SU-DHL-6 (cell line): ENCODE data around the gene ZNF185.

Experiments
- H2AFZ ChIP-seq: fragments of 200-600 bp; sonication (generic); 2 replicates; pipeline ENCODE4 v1.6.1; 2014; ENCODE audit warnings: low read depth, mild to moderate bottlenecking, moderate library complexity, mixed read lengths, antibody characterized with exemption, low read length; ENCODE audit not compliant: severe bottlenecking
- H3F3A ChIP-seq: fragments of 200-600 bp; shearing (Covaris generic); 2 replicates; pipeline ENCODE4 v1.6.0; 2016; ENCODE audit warnings: antibody characterized with exemption, mild to moderate bottlenecking; ENCODE audit not compliant: insufficient read depth
- H3K27ac ChIP-seq: fragments of 200-600 bp; sonication (generic); 2 replicates; pipeline ENCODE4 v1.5.1; 2016; ENCODE audit warnings: low read depth, mild to moderate bottlenecking, low read length, moderate library complexity, mixed read lengths
- H3K27me3 ChIP-seq: fragments of 200-600 bp; sonication (generic), shearing (Covaris generic); 2 replicates; pipeline ENCODE4 v1.6.0; 2014; ENCODE audit warnings: mild to moderate bottlenecking, low read length
- H3K36me3 ChIP-seq: fragments of 200-600 bp; sonication (generic); 2 replicates; pipeline ENCODE4 v1.6.1; 2014; ENCODE audit warnings: mild to moderate bottlenecking, low read length, mixed read lengths
- H3K4me2 ChIP-seq: fragments of 300-600, 200-600 bp; shearing (Covaris generic), sonication (generic); 2 replicates; pipeline ENCODE4 v1.6.0; 2014; ENCODE audit warnings: low read length, low read depth, mild to moderate bottlenecking; ENCODE audit not compliant: poor library complexity, severe bottlenecking
- H3K4me3 ChIP-seq: fragments of 200-600 bp; sonication (generic); 2 replicates; pipeline ENCODE4 v1.5.1; 2014; ENCODE audit warnings: antibody characterized with exemption, low read length, mild to moderate bottlenecking, mixed read lengths; ENCODE audit not compliant: insufficient read depth, poor library complexity, severe bottlenecking
- H3K79me2 ChIP-seq: fragments of 200-600 bp; sonication (generic); 2 replicates; pipeline ENCODE4 v1.6.1; 2014; ENCODE audit warnings: mild to moderate bottlenecking, low read length, moderate library complexity; ENCODE audit not compliant: insufficient read depth
- H3K9ac ChIP-seq: fragments of 200-600 bp; sonication (generic); 2 replicates; pipeline ENCODE4 v1.7.0; 2014; ENCODE audit warnings: mild to moderate bottlenecking, low read length
- H3K9me2 ChIP-seq: fragments of 200-600 bp; sonication (generic); replicated peaks from 2 replicates; pipeline ENCODE4 v1.6.1; 2014; ENCODE audit warnings: low read length; ENCODE audit not compliant: insufficient read depth
- H3K9me3 ChIP-seq: fragments of 200-600 bp; sonication (generic); 2 replicates; pipeline ENCODE4 v1.6.1; 2014; ENCODE audit warnings: low read length, mixed read lengths; ENCODE audit not compliant: insufficient read depth
- H4K20me1 ChIP-seq: fragments of 200-600 bp; sonication (generic); 2 replicates; pipeline ENCODE4 v1.6.1; 2014; ENCODE audit warnings: low read depth, mild to moderate bottlenecking, antibody characterized with exemption, low read length, moderate library complexity, mixed read lengths
- EZH2phosphoT487 ChIP-seq: fragments of 200-600 bp; sonication (generic), shearing (Covaris generic); conservative IDR thresholded peaks from 2 replicates; pipeline ENCODE4 v1.6.1; 2018; ENCODE audit warnings: mild to moderate bottlenecking, antibody characterized with exemption, low read length, moderate library complexity, mixed read lengths
- TF ChIP-seq, protein P1 (sequence below): fragments of 200-600 bp; sonication (generic); IDR thresholded peaks from one replicate; pipeline ENCODE4 v1.5.1; 2017; ENCODE audit warnings: antibody characterized with exemption, mild to moderate bottlenecking, low read length, moderate library complexity; ENCODE audit not compliant: insufficient read depth, poor library complexity, severe bottlenecking

ZNF185 gene

DNA sequence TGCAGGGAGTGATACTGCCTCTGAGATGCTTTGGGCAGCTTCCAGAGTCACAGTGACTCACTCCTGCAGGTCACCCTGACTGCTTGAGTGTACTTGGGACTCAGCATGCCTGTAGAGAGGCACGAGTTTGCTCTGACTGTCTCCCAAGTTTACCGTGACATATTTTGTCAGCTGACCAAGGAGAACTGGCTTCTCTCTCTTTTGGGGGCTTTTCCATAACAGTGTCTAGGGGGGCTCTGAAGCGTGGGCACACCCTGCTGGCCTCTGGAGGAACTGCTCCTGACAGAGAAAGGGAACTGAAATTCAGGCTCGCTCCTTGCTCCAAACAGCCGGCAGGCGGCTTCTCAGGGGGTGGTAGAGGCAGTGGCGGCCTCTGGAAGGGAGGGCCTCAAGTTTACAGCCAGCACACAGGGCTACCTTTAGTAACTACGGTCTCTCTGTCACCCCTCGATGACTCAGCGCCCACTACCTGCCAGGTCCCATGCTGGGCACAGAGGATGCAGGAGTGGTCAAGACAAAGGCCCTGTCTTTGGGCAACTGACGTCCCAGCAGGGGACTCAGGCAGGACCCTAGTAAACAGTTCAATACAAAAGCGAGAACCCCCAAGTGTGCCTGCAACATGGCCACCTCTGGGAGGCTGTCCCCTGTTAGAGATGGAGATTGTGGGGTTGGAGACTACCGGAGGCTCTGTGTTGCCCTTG is 17.8 kb downstream of the ZNF185 start:
- no peaks in the 10 kb centered on the region for H3K79me2 ChIP-seq
- no peak overlapping the region for H3K4me3 ChIP-seq
- no peaks in the 10 kb centered on the region for H3K9me2 ChIP-seq
- H3K9me3 ChIP-seq, result no peaks in the 10 kb centered on the region
- H3K4me2 ChIP-seq, result no peak overlapping the region
- H4K20me1 ChIP-seq, result no peaks in the 10 kb centered on the region
- no peak overlapping the region for H3K27ac ChIP-seq
- TF ChIP-seq EZH2phosphoT487, result no peak
- TF ChIP-seq, protein P1, sequence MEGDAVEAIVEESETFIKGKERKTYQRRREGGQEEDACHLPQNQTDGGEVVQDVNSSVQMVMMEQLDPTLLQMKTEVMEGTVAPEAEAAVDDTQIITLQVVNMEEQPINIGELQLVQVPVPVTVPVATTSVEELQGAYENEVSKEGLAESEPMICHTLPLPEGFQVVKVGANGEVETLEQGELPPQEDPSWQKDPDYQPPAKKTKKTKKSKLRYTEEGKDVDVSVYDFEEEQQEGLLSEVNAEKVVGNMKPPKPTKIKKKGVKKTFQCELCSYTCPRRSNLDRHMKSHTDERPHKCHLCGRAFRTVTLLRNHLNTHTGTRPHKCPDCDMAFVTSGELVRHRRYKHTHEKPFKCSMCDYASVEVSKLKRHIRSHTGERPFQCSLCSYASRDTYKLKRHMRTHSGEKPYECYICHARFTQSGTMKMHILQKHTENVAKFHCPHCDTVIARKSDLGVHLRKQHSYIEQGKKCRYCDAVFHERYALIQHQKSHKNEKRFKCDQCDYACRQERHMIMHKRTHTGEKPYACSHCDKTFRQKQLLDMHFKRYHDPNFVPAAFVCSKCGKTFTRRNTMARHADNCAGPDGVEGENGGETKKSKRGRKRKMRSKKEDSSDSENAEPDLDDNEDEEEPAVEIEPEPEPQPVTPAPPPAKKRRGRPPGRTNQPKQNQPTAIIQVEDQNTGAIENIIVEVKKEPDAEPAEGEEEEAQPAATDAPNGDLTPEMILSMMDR, result peak; percentile 68
- no peaks in the 10 kb centered on the region for H3K27me3 ChIP-seq
- H3K36me3 ChIP-seq, result no peaks in the 10 kb centered on the region
- H3F3A ChIP-seq, result no peaks in the 10 kb centered on the region
- no peak overlapping the region for H2AFZ ChIP-seq
- H3K9ac ChIP-seq, result no peak overlapping the region

DNA sequence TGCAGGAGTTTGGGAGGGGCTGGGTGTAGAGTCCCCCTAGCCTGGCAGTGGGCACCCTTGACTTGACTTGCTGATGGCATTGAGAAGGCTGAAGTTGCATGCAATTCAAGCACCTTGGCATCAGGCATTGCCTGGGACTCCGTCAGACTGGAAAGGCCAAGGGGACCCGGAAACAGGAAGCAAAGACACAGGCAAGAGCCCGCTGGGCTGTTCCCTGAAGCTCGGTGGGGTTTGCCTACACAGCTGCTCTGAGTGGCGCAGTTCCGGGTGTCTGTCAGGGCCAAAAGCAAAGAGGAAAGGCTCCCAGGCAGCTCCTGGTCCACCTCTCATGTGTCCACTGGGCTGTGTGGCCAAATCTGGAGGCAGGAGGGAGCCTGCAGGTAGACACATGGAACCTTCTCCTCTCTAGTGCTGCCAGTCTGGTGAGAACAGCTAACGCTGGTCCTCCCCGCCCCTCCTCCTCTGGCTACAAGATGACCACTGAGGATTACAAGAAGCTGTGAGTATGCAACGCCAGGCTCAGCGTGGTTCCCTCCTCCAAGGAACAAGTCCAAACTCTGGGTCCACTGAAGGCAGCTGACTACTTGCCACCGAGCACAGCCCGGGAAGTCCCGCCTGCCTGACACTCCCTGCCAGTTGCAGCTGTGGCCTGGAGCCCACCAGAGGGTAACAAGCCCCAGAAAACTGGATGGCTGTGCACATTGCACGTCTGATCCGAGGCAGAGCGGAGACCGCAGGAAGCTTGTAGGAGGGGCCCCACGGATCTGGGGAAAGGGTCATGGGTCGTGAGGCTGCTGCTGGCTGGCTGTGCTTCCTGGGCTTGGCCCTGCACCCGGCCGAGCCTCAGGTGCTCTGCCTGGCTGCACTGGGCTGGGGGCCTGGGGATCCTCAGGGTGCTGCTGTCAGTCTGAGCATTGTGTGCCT is 20.1 kb downstream of the ZNF185 start:
- no peak overlapping the region for H3K27ac ChIP-seq
- H3K4me2 ChIP-seq, result no peak overlapping the region
- no peaks in the 10 kb centered on the region for H4K20me1 ChIP-seq
- no peak overlapping the region for H3K4me3 ChIP-seq
- H3F3A ChIP-seq, result no peaks in the 10 kb centered on the region
- H3K36me3 ChIP-seq, result no peaks in the 10 kb centered on the region
- no peak overlapping the region for H3K9ac ChIP-seq
- H3K9me3 ChIP-seq, result no peaks in the 10 kb centered on the region
- no peaks in the 10 kb centered on the region for H3K9me2 ChIP-seq
- no peaks in the 10 kb centered on the region for H3K27me3 ChIP-seq
- H2AFZ ChIP-seq, result no peak overlapping the region
- TF ChIP-seq, protein P1, result no peak
- TF ChIP-seq EZH2phosphoT487, result no peak
- H3K79me2 ChIP-seq, result no peaks in the 10 kb centered on the region

DNA sequence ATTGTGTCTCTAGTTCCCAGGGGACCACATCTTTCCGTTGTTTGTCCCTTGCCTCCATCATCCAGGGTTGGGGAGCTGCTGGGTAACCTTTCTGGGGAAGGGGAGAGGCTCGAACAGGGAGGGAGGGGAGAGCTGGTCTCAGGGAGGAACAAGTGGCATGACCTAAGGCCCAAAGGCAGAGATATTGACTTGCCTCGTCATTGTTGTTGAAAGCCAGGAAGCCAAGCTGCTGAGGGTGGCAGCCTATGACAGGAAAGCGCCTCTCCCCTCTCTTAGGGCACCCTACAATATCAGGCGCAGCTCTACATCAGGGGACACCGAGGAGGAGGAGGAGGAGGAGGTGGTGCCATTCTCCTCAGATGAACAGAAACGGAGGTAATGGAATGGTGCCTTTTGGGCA is 20.8 kb downstream of the ZNF185 start:
- H4K20me1 ChIP-seq, result no peaks in the 10 kb centered on the region
- no peaks in the 10 kb centered on the region for H3K9me2 ChIP-seq
- no peak overlapping the region for H3K9ac ChIP-seq
- H3K4me3 ChIP-seq, result no peak overlapping the region
- no peak overlapping the region for H3K27ac ChIP-seq
- no peak overlapping the region for H2AFZ ChIP-seq
- no peaks in the 10 kb centered on the region for H3K36me3 ChIP-seq
- TF ChIP-seq EZH2phosphoT487, result no peak
- TF ChIP-seq, protein P1, result no peak
- no peaks in the 10 kb centered on the region for H3F3A ChIP-seq
- H3K79me2 ChIP-seq, result no peaks in the 10 kb centered on the region
- H3K9me3 ChIP-seq, result no peaks in the 10 kb centered on the region
- no peaks in the 10 kb centered on the region for H3K27me3 ChIP-seq
- H3K4me2 ChIP-seq, result no peak overlapping the region
